Measurements from ENCODE around the gene MYBBP1A. TPM values are rescaled to one million over a fixed set of nuclear protein-coding genes. Genes with fewer than 3 reads are reported as not detected.

MYBBP1A gene
- total RNA-seq, 1 experiment from 2014 or later = 163 TPM

DNA sequence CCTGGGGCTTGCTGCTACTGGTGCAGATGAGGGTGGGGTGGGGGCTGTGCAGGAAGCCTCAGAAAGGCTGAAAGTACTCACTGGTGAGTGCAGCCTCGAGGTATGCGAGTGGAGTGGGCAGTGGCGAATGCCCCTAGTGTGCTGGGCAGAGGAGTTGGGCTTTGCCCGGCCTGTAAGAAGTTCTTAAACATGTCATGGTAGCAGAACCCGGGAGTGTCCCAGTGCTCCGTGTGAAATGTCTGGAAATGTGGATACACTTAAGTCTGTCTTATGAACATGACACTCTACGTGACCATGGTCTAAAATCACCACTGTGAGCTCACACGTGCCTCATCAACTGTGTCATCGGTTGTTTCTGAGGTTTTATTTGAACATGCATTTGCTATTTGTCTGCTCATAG lies 30.9 kb upstream of the MYBBP1A start:
- H3K36me3 Mint-ChIP-seq = no peaks in the 10 kb centered on the region
- POLR2A ChIA-PET = interaction anchor here (0.8 kb wide), 1 partner anchor 12 kb away, joined by 4 read pairs; no protein-coding TSS in a partner anchor
- ATAC-seq (no peak), DNase-seq (ENCODE audit: low spot score) (no peak)
- H3K9me3 Mint-ChIP-seq = no peaks in the 10 kb centered on the region
- no peak overlapping the region for H3K4me3 Mint-ChIP-seq
- H3K27ac Mint-ChIP-seq = no peak overlapping the region
- peaks cover 22% of the 10 kb centered on the region for H3K4me1 Mint-ChIP-seq
- H3K27me3 Mint-ChIP-seq (ENCODE audit: low read depth) = peaks cover 40% of the 10 kb centered on the region
- TF ChIP-seq JAZF1 (CRISPR knock-in tag; IDR thresholded peaks at IDR 0.05) (no peak), ZBTB21 (CRISPR knock-in tag; IDR thresholded peaks at IDR 0.05; ENCODE audit: borderline replicate concordance) (no peak), FOXP1 (CRISPR knock-in tag; IDR thresholded peaks at IDR 0.05; ENCODE audit: borderline replicate concordance) (no peak), NR1H2 (CRISPR knock-in tag; IDR thresholded peaks at IDR 0.05) (no peak)
- TF ChIP-seq, protein P1, sequence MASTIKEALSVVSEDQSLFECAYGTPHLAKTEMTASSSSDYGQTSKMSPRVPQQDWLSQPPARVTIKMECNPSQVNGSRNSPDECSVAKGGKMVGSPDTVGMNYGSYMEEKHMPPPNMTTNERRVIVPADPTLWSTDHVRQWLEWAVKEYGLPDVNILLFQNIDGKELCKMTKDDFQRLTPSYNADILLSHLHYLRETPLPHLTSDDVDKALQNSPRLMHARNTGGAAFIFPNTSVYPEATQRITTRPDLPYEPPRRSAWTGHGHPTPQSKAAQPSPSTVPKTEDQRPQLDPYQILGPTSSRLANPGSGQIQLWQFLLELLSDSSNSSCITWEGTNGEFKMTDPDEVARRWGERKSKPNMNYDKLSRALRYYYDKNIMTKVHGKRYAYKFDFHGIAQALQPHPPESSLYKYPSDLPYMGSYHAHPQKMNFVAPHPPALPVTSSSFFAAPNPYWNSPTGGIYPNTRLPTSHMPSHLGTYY (CRISPR knock-in tag; IDR thresholded peaks at IDR 0.05) = no peak
- CTCF ChIA-PET = interaction anchor here (1.3 to 1.4 kb wide), 2 partner anchors 9 to 19 kb away, joined by 3 to 6 read pairs; no protein-coding TSS in a partner anchor

DNA sequence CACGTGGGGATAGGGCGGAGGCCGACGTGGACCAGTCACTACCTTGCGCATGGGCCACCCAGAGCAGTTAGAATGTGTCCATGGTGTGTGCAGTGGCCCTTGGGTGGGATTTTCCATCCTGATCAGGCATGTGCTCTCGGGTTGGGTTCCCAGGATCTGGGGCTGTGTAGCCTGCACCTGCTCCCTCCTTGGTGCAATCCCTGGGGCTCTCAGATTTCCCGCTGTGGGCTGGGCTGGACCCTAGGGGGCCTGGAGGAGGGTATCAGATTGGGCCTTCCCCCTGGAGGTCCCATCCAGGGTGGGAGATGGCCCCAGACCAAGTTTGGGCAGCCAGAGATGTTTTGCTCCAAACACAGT lies 30.4 kb upstream of the MYBBP1A start:
- no peaks in the 10 kb centered on the region for H3K36me3 Mint-ChIP-seq
- H3K9me3 Mint-ChIP-seq = no peaks in the 10 kb centered on the region
- no peak overlapping the region for H3K27ac Mint-ChIP-seq
- no peak for TF ChIP-seq HMGA2 (CRISPR knock-in tag; IDR thresholded peaks at IDR 0.05)
- TF ChIP-seq TEAD4 (CRISPR knock-in tag; IDR thresholded peaks at IDR 0.05) = no peak
- TF ChIP-seq, protein P2, sequence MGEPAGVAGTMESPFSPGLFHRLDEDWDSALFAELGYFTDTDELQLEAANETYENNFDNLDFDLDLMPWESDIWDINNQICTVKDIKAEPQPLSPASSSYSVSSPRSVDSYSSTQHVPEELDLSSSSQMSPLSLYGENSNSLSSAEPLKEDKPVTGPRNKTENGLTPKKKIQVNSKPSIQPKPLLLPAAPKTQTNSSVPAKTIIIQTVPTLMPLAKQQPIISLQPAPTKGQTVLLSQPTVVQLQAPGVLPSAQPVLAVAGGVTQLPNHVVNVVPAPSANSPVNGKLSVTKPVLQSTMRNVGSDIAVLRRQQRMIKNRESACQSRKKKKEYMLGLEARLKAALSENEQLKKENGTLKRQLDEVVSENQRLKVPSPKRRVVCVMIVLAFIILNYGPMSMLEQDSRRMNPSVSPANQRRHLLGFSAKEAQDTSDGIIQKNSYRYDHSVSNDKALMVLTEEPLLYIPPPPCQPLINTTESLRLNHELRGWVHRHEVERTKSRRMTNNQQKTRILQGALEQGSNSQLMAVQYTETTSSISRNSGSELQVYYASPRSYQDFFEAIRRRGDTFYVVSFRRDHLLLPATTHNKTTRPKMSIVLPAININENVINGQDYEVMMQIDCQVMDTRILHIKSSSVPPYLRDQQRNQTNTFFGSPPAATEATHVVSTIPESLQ (CRISPR knock-in tag; IDR thresholded peaks at IDR 0.05) = no peak
- TF ChIP-seq, protein P3, sequence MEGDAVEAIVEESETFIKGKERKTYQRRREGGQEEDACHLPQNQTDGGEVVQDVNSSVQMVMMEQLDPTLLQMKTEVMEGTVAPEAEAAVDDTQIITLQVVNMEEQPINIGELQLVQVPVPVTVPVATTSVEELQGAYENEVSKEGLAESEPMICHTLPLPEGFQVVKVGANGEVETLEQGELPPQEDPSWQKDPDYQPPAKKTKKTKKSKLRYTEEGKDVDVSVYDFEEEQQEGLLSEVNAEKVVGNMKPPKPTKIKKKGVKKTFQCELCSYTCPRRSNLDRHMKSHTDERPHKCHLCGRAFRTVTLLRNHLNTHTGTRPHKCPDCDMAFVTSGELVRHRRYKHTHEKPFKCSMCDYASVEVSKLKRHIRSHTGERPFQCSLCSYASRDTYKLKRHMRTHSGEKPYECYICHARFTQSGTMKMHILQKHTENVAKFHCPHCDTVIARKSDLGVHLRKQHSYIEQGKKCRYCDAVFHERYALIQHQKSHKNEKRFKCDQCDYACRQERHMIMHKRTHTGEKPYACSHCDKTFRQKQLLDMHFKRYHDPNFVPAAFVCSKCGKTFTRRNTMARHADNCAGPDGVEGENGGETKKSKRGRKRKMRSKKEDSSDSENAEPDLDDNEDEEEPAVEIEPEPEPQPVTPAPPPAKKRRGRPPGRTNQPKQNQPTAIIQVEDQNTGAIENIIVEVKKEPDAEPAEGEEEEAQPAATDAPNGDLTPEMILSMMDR (IDR thresholded peaks at IDR 0.05) = no peak
- no peak for TF ChIP-seq ZBTB21 (CRISPR knock-in tag; IDR thresholded peaks at IDR 0.05; ENCODE audit: borderline replicate concordance)
- TF ChIP-seq ZNF232 (CRISPR knock-in tag; IDR thresholded peaks at IDR 0.05) = no peak
- TF ChIP-seq, protein P4, sequence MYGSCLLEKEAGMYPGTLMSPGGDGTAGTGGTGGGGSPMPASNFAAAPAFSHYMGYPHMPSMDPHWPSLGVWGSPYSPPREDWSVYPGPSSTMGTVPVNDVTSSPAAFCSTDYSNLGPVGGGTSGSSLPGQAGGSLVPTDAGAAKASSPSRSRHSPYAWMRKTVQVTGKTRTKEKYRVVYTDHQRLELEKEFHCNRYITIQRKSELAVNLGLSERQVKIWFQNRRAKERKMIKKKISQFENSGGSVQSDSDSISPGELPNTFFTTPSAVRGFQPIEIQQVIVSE (CRISPR knock-in tag; IDR thresholded peaks at IDR 0.05; ENCODE audit: borderline replicate concordance) = no peak
- no peak for TF ChIP-seq ZNF219 (CRISPR knock-in tag; IDR thresholded peaks at IDR 0.05; ENCODE audit: borderline replicate concordance)
- TF ChIP-seq, protein P5, sequence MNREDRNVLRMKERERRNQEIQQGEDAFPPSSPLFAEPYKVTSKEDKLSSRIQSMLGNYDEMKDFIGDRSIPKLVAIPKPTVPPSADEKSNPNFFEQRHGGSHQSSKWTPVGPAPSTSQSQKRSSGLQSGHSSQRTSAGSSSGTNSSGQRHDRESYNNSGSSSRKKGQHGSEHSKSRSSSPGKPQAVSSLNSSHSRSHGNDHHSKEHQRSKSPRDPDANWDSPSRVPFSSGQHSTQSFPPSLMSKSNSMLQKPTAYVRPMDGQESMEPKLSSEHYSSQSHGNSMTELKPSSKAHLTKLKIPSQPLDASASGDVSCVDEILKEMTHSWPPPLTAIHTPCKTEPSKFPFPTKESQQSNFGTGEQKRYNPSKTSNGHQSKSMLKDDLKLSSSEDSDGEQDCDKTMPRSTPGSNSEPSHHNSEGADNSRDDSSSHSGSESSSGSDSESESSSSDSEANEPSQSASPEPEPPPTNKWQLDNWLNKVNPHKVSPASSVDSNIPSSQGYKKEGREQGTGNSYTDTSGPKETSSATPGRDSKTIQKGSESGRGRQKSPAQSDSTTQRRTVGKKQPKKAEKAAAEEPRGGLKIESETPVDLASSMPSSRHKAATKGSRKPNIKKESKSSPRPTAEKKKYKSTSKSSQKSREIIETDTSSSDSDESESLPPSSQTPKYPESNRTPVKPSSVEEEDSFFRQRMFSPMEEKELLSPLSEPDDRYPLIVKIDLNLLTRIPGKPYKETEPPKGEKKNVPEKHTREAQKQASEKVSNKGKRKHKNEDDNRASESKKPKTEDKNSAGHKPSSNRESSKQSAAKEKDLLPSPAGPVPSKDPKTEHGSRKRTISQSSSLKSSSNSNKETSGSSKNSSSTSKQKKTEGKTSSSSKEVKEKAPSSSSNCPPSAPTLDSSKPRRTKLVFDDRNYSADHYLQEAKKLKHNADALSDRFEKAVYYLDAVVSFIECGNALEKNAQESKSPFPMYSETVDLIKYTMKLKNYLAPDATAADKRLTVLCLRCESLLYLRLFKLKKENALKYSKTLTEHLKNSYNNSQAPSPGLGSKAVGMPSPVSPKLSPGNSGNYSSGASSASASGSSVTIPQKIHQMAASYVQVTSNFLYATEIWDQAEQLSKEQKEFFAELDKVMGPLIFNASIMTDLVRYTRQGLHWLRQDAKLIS (CRISPR knock-in tag; IDR thresholded peaks at IDR 0.05; ENCODE audit: borderline replicate concordance) = no peak
- TF ChIP-seq, protein P6, sequence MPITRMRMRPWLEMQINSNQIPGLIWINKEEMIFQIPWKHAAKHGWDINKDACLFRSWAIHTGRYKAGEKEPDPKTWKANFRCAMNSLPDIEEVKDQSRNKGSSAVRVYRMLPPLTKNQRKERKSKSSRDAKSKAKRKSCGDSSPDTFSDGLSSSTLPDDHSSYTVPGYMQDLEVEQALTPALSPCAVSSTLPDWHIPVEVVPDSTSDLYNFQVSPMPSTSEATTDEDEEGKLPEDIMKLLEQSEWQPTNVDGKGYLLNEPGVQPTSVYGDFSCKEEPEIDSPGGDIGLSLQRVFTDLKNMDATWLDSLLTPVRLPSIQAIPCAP (CRISPR knock-in tag; IDR thresholded peaks at IDR 0.05) = no peak
- POLR2A ChIA-PET = no interaction called here
- ATAC-seq (no peak), DNase-seq (ENCODE audit: low spot score) (no peak)
- H3K4me1 Mint-ChIP-seq = peaks cover 22% of the 10 kb centered on the region
- H3K4me3 Mint-ChIP-seq = peak overlapping the region; percentile 68
- CTCF ChIA-PET = interaction anchor here (1.3 to 2.7 kb wide), 3 partner anchors 10 to 19 kb away, joined by 3 to 35 read pairs (median 23); no protein-coding TSS in a partner anchor
- H3K27me3 Mint-ChIP-seq (ENCODE audit: low read depth) = peaks cover 40% of the 10 kb centered on the region
